Motor neuron (in vitro differentiated cells): ENCODE measurements around the gene RAD51. TPM values are rescaled to one million over a fixed set of nuclear protein-coding genes. Genes with fewer than 3 reads are reported as not detected.
A peak's percentile ranks its signal among the peaks of the same experiment; 100 is the strongest.
"Not testable (repeated sequence)": the region's sequence is repeated elsewhere in the genome, so short reads cannot be mapped to it uniquely, and the experiment has no call there.

ENCODE experiments used
- ATAC-seq, 8 experiments: fragments of 200-7000 bp; cut with Tn5 transposase; replicated peaks in 6 of 8; 2 replicates each; pipeline ENCODE4 v1.8.0; 2021; ENCODE audit warnings: mild to moderate bottlenecking in 8 of 8, moderate library complexity in 8 of 8
- H3K27ac ChIP-seq, 2 donors: fragments of 250-450 bp; sonication (Bioruptor Pico); 2 replicates each; pipeline ENCODE4 v1.9.0; 2021; ENCODE audit warnings: antibody characterized with exemption in 2 of 2, mild to moderate bottlenecking in 2 of 2, moderate library complexity in 1 of 2
- H3K4me1 ChIP-seq, 2 donors: fragments of 250-450 bp; sonication (Bioruptor Pico); replicated peaks in 1 of 2; 2 replicates each; pipeline ENCODE4 v1.6.1; 2021; ENCODE audit warnings: antibody characterized with exemption in 2 of 2, mild to moderate bottlenecking in 2 of 2, moderate library complexity in 1 of 2
- H3K4me3 ChIP-seq, 5 donors: fragments of 250-450 bp; sonication (Bioruptor Pico); 2 replicates each; pipeline ENCODE4 v1.9.0; 2021; ENCODE audit warnings: antibody characterized with exemption in 5 of 5, mild to moderate bottlenecking in 5 of 5, moderate library complexity in 4 of 5
- WGBS, 10 experiments: fragments of 450-650 bp; shearing (Covaris generic); methylation state at CpG; one replicate each; pipeline ENCODE4 v1.0.0; 2022; 5-methylcytosine and 5-hydroxymethylcytosine counted together
- in situ Hi-C, 9 experiments: fragments of 400-800 bp; cut with MboI; loops; one replicate each; pipeline ENCODE4 v1.15.0; 2021; ENCODE audit warnings: low sequenced_read_pairs in 9 of 9, low pct_unique_long_range_greater_than_20kb in 2 of 9; ENCODE audit not compliant: unreplicated experiment in 9 of 9
- total RNA-seq, 8 experiments: library from RNA; unstranded; fragments of 300-600 nt; gene quantifications; 2 replicates each; pipeline versions ENCODE4 v1.2.3 to v1.2.4, GENCODE V29; 2022

Gene RAD51
- 1 to 10 TPM in 3 of 8 experiments, under 1 TPM in 5; 0.46 to 9.0 (median 0.76) TPM for total RNA-seq

DNA sequence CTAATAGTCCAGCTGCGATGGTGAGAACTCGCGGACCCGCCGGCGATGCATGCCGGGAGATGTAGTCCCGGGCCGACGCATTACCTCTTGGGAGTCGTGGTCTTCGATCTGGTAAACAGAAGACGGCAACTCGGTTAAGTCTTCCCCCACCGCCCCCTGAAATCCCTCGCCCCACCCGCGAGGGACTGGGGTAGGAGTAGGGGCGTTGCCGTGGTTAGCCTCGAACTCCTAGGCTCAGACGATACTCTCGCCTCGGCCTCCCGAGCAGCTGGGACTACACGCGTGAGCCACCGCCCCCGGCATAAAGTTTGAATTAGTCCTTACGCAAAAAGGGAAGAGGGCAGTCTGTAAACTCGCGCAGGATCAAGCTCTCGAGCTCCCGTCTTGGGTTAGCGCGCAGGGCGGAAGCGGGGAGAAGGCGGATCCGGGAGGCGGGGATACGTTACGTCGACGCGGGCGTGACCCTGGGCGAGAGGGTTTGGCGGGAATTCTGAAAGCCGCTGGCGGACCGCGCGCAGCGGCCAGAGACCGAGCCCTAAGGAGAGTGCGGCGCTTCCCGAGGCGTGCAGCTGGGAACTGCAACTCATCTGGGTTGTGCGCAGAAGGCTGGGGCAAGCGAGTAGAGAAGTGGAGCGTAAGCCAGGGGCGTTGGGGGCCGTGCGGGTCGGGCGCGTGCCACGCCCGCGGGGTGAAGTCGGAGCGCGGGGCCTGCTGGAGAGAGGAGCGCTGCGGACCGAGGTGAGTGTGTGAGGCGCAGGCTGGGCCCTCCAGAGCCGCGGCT, at the start of gene RAD51:
Gene RAD51, plus strand, starts transcription at position 487 of the 781 bp plus-strand sequence. CDS start 3,585 bp downstream, outside the sequence.
- H3K4me1 ChIP-seq = peaks cover 3 to 4% of the 10 kb centered on the region in 2 donors
- 1 to 2% (median 1%) methylated on average over 15 to 29 of the region's 81 CpGs; no CpG with 5 or more reads in 7 of the 10 experiments for WGBS, 10 experiments
- peak; percentile 94 to 98 (median 96) for ATAC-seq
- peak within 1 kb of the TSS; percentile 75 to 100 (median 98) for H3K4me3 ChIP-seq
- in situ Hi-C loops = no loop called here
- H3K27ac ChIP-seq = peak within 1 kb of the TSS; percentile 94 to 95

DNA sequence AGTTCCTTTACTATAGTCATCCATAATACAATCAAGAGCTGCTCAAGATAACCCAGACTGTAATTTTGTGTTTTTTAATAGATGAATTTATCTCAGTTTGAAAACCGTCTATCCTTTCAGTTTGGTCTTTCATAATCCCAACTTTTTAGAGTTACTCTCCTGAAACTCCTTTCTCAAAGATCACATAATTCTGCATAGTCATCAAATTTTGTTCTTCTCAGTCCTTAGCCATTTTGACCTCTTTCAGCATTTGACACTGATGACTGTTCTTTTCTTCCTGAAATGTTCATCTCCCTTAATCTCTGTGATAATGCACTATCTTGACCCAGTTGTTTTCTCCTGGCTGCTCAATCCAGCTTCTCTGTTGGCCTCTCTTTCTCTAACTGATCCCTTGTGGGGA, 47.5 kb upstream of the RAD51 start:
- Histone ChIP-seq H3K4me3 (no peak overlapping the region), H3K27ac (no peak overlapping the region), H3K4me1 (no peaks in the 10 kb centered on the region)
- no peak for ATAC-seq
- in situ Hi-C loops = no loop called here
- WGBS, 10 experiments = 83 to 100% (median 100%) methylated on average over 1 of the region's 1 CpG; no CpG with 5 or more reads in 1 of the 10 experiments

DNA sequence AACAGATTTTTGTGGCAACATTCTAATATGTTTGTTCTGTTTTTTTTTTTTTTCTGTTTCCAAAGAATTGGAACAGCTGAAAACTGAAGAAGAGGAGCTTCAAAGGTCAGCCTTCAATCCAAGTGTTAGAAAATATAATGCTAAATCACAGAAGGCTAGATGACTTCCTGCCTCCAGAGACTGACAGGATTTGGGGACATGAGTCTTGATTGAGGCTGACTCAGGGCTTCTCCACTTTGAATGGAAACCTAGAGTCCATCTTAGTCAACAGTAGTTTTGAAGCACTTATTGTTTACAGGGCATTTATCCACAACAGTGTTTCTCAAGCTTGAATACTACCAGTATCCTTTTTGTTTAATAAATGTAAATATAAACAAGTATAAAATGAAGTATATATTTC, 44.5 kb upstream of the RAD51 start:
- in situ Hi-C loops = no loop called here
- H3K4me1 ChIP-seq = no peaks in the 10 kb centered on the region
- H3K4me3 ChIP-seq = no peak overlapping the region
- no peak for ATAC-seq
- H3K27ac ChIP-seq = no peak overlapping the region

DNA sequence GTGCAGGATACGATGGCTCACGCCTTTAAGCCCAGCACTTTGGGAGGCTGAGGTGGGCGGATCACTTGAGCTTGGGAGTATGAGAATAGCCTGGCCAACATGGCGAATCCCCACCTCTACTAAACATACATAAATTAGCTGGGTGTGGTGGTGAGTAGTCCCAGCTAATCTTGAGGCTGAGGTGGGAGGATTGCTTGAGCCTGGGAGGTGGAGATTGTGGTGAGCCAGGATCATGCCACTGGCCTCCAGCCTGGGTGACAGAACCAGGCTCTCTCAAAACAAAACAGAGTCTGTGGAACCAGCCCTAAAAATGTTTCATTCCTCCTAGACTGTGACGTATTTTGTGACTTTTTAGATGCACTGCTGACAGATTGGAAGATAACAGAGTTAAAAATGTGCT, 34.3 kb upstream of the RAD51 start:
- peak in 2 of 8 experiments; percentile 64 to 94 for ATAC-seq
- 20 to 100% (median 98%) methylated on average over 1 to 5 of the region's 5 CpGs; no CpG with 5 or more reads in 1 of the 10 experiments for WGBS, 10 experiments
- no peaks in the 10 kb centered on the region for H3K4me1 ChIP-seq
- no peak overlapping the region for H3K27ac ChIP-seq
- no peak overlapping the region for H3K4me3 ChIP-seq
- in situ Hi-C loops = no loop called here

DNA sequence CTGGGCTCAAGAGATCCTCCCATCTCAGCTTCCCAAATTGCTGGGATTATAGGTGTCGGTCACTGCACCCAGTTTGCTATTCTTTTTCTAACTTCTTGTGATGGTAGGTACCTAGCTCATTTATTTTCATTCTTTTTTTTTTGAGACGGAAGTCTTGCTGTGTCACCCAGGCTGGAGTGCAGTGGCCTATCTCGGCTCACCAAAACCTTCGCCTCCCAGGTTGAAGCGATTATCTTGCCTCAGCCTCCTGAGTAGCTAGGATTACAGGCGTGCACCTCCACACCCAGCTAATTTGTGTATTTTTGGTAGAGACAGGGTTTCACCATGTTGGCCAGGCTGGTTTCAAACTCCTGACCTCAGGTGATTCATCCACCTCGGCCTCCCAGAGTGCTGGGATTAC, 30.1 kb upstream of the RAD51 start:
- 80 to 100% (median 94%) methylated on average over 1 to 7 of the region's 7 CpGs; no CpG with 5 or more reads in 2 of the 10 experiments for WGBS, 10 experiments
- no peak overlapping the region for H3K27ac ChIP-seq
- in situ Hi-C loops = no loop called here
- no peak for ATAC-seq
- H3K4me3 ChIP-seq = no peak overlapping the region
- no peaks in the 10 kb centered on the region for H3K4me1 ChIP-seq

DNA sequence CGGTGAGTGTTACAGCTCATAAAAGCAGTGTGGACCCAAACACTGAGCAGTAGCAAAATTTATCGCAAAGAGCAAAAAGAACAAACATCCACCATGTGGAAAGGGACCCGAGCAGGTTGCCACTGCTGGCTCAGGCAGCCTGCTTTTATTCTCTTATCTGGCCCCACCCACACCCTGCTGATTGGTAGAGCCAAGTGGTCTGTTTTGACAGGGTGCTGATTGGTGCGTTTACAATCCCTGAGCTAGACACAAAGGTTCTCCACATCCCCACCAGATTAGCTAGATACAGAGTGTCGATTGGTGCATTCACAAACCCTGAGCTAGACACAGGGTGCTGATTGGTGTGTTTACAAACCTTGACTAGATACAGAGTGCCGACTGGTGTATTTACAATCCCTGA, 18.7 kb upstream of the RAD51 start:
- ATAC-seq, H3K4me3 ChIP-seq, H3K4me1 ChIP-seq, in situ Hi-C loops, H3K27ac ChIP-seq: not testable (repeated sequence)
- WGBS, 10 experiments = 29 to 100% (median 80%) methylated on average over 1 to 3 of the region's 6 CpGs; no CpG with 5 or more reads in 5 of the 10 experiments

DNA sequence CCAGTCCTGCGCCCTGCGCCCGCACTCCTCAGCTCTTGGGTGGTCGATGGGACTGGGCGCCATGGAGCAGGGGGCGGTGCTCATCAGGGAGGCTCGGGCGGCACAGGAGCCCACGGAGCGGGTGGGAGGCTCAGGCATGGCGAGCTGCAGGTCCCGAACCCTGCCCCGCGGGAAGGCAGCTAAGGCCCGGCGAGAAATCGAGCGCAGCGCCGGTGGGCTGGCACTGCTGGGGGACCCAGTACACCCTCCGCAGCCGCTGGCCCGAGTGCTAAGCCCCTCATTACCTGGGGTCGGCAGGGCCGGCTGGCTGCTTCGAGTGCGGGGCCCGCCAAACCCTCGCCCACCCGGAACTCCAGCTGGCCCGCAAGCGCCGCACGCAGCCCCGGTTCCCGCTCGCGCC, 18.1 kb upstream of the RAD51 start:
- in situ Hi-C loops, H3K27ac ChIP-seq, H3K4me3 ChIP-seq, H3K4me1 ChIP-seq, ATAC-seq: not testable (repeated sequence)
- WGBS, 10 experiments = 100% methylated on average over 1 of the region's 38 CpGs; no CpG with 5 or more reads in 9 of the 10 experiments

DNA sequence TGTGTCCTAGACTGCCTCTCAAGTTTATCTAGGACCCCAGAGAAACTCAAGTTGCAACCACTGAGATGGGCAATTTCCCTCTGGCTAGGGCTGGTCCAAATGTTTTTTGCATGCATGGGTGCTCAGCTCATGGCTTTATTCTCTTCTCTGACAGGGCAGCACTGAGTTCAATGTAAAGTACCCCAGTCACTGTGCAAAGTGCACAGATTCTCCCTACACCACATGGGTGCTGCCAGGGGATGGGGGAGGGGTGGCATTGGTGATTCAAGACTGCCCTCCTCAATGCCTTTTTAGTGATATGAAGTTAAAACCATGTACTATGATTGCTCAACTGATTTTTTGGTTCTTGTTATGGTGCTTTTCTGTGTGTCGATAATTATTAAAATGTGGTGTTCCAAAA, 14.8 kb upstream of the RAD51 start:
- 80 to 100% (median 100%) methylated on average over 1 of the region's 1 CpG; no CpG with 5 or more reads in 1 of the 10 experiments for WGBS, 10 experiments

DNA sequence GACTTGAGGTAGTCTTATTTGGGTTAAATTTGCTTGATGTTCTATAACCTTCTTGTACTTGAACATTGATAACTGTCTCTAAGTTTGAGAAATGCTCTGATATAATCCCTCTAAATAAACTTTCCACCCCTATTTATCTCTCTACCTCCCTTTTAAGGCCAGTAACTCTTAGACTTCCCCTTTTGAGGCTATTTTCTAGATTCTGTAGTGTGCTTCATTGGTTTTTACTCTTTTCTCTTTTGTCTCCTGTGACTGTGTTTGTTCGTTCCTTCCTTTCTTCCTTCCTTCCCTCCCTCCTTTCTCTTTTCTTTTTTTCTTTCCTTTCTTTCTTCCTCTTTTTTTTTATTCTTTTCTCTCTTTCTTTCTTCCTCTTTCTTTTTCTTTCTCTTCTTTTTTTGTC, 14.0 kb upstream of the RAD51 start:
- in situ Hi-C loops, H3K4me1 ChIP-seq, H3K27ac ChIP-seq, ATAC-seq, H3K4me3 ChIP-seq: not testable (repeated sequence)
- 82 to 100% (median 92%) methylated on average over 1 of the region's 1 CpG; no CpG with 5 or more reads in 4 of the 10 experiments for WGBS, 10 experiments

More for the DNA sequence above, 14.8 kb upstream of the RAD51 start:
- in situ Hi-C loops = no loop called here
- H3K4me1 ChIP-seq = no peaks in the 10 kb centered on the region
- no peak overlapping the region for H3K27ac ChIP-seq
- ATAC-seq = peak in 1 of 8 experiments; percentile 28
- no peak overlapping the region for H3K4me3 ChIP-seq

DNA sequence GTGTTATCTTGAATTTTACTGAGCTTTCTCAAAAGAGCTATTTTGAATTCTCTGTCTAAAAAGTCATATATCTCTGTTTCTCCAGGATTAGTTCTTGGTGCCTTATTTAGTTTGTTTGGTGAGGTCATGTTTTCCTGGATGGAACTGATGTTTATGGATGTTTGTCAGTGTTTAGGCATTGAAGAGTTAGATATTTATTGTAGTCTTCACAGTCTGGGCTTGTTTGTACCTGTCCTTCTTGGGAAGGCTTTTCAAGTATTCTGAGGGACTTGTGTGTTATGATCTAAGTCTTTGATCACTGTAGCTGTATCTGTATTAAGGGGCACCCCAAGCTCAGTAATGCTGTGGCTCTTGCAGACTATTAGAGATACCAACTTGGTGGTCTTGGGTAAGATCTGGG, 10.6 kb upstream of the RAD51 start:
- Histone ChIP-seq H3K4me3 (no peak overlapping the region), H3K27ac (no peak overlapping the region), H3K4me1 (no peaks in the 10 kb centered on the region)
- ATAC-seq = no peak
- in situ Hi-C loops = no loop called here

DNA sequence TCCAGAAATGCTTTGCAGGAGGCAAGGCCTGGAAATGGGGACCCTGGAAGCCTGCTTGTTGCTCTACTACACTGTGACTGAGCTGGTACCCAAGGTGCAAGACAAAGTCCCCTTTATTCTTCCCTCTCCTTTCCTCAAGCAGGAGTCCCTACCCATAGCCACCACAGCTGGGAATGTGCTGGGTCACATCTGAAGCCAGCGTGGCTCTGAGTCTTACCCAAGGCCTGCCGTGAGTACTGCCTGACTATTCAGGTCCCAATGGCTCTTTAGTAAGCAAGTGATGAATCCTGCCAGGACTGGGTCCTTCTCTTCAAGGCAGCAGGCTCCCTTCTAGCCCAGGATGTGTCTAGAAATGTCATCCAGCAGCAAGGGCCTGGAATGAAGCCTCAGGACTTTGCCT, 9.6 kb upstream of the RAD51 start:
- 50 to 100% (median 80%) methylated on average over 1 to 2 of the region's 2 CpGs; no CpG with 5 or more reads in 7 of the 10 experiments for WGBS, 10 experiments
- in situ Hi-C loops = no loop called here

DNA sequence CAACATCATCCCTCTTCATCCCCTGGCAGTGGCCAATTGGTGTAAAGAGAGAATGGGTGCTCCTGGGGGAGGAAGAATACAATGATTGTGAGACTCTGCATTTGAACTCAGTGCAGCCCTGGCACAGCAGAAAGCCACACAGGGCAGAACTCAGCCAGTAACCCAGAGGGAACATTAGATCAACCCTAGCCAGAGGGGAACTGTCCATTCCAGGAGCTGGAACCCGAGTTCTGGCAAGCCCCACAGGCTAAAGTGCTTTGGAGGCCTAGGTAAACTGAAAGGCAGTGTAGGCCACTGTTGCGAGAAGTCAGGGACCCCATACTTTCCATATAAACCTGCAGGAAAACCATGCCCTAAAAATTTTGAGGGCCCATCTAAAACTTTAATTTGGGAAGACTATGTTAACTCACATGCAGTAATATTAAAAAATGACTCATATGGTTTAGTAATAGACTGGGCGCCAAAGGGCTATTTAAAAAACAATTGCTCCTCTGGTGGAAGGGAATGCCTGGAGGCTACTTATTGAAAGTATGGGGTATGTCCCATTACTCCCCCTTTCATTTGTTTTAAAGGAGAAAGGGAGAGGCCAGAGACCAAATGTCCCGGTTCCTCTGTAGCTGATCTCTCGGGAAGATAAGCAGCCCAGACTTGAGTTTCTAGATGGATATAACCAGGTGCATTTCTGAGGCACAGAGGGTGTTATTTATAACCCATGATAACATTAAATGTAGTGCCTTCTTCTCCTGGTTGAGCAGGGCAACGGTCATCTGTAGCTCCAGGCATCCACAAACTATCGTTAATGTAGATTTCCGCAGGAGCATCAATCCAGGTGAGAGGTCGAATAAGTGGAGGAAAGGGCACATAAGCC, 5.8 kb upstream of the RAD51 start:
- 67 to 100% (median 81%) methylated on average over 1 to 6 of the region's 9 CpGs for WGBS, 10 experiments
- ATAC-seq = no peak

More for the DNA sequence above, 9.6 kb upstream of the RAD51 start:
- no peak overlapping the region for H3K27ac ChIP-seq
- H3K4me3 ChIP-seq = no peak overlapping the region
- ATAC-seq = no peak
- H3K4me1 ChIP-seq = no peaks in the 10 kb centered on the region

DNA sequence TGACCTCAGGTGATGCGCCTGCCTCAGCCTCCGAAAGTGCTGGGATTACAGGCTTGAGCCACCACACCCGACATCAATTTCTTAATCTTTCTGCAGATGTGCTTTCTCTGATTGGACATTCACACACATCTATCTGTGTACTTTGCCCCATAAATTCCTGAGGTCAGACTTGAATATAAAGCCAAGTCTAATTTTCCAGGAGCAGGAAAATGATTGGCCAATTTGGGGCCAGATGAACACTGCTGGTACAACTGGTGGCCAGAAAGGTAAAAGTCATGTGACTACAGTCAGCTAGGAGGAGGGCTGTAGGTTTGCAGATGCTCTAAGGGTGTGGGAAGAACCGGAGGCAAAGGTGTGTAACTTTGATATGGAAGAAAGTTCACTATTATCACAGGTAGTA, 3.2 kb upstream of the RAD51 start:
- Histone ChIP-seq H3K27ac (no peak overlapping the region), H3K4me3 (no peak overlapping the region), H3K4me1 (peaks cover 3 to 4% of the 10 kb centered on the region in 2 donors)
- in situ Hi-C loops = no loop called here
- WGBS, 10 experiments = 80 to 100% (median 100%) methylated on average over 1 to 2 of the region's 4 CpGs; no CpG with 5 or more reads in 4 of the 10 experiments
- no peak for ATAC-seq

More for the DNA sequence above, 5.8 kb upstream of the RAD51 start:
- H3K27ac ChIP-seq = no peak overlapping the region
- in situ Hi-C loops = no loop called here
- H3K4me1 ChIP-seq = peaks cover 3 to 4% of the 10 kb centered on the region in 2 donors
- H3K4me3 ChIP-seq = no peak overlapping the region
